ENCODE data around the gene CLPSL1.

CLPSL1 gene

DNA sequence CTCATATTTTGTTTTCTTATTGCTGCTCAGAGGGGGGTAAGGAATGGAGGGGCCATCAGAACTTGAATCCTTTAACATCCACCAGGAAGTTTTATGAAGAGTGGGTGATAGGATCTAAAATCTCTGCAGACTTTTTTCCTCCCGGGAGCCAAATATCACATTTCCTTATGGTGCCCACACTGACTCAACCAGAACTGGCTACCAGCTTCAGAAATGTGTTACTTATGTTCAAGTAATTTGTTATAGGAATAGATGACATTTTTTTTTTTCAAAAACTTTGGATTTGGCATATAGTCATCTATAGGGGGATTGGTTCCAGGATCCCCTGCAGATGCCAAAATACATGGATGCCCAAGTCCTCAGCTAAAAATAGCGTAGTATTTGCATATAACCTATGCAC lies 42.8 kb downstream of the CLPSL1 start:
- no peak for DNase-seq (ENCODE audit: low spot score)
- in situ Hi-C loops (cut with MboI; ENCODE audit: low pct_unique_long_range_greater_than_20kb, low sequenced_read_pairs, unreplicated experiment): no loop called here
- TF ChIP-seq, protein P1, sequence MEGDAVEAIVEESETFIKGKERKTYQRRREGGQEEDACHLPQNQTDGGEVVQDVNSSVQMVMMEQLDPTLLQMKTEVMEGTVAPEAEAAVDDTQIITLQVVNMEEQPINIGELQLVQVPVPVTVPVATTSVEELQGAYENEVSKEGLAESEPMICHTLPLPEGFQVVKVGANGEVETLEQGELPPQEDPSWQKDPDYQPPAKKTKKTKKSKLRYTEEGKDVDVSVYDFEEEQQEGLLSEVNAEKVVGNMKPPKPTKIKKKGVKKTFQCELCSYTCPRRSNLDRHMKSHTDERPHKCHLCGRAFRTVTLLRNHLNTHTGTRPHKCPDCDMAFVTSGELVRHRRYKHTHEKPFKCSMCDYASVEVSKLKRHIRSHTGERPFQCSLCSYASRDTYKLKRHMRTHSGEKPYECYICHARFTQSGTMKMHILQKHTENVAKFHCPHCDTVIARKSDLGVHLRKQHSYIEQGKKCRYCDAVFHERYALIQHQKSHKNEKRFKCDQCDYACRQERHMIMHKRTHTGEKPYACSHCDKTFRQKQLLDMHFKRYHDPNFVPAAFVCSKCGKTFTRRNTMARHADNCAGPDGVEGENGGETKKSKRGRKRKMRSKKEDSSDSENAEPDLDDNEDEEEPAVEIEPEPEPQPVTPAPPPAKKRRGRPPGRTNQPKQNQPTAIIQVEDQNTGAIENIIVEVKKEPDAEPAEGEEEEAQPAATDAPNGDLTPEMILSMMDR (IDR thresholded peaks at IDR 0.05; ENCODE audit: extremely low read depth, insufficient read depth, missing control alignments): no peak

DNA sequence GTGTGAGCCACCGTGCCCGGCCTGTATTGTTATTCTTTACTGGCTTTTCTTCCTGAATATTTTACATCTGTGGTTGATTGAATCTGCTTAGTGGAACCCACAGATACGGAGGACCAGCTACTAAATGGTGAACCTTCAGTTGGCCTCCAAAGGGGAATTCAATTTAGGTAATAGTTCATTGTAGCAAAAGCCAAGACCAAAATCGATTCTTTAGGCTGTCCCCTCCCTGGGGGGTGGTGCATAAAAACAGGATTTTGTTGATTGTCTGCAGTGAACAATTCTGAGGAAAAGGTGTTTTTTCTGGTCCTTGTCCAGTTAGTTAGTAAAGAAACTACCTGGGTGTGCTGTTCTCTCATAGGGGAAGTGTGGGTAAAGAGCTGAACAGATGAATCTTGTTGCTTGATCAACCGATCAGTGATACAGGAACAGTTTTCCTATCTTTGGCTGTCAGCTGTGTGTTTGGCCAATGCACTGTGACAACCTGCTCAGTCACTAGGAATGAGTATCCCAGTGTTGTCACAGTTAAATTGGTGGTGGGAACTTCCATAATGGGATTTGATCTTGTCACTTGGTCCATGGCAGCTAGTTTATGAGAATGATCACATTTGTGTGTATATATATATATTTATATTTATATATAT lies 43.9 kb downstream of the CLPSL1 start:
- TF ChIP-seq, protein P1 (IDR thresholded peaks at IDR 0.05; ENCODE audit: extremely low read depth, insufficient read depth, missing control alignments): no peak
- DNase-seq (ENCODE audit: low spot score): no peak
- in situ Hi-C loops (cut with MboI; ENCODE audit: low pct_unique_long_range_greater_than_20kb, low sequenced_read_pairs, unreplicated experiment): no loop called here

DNA sequence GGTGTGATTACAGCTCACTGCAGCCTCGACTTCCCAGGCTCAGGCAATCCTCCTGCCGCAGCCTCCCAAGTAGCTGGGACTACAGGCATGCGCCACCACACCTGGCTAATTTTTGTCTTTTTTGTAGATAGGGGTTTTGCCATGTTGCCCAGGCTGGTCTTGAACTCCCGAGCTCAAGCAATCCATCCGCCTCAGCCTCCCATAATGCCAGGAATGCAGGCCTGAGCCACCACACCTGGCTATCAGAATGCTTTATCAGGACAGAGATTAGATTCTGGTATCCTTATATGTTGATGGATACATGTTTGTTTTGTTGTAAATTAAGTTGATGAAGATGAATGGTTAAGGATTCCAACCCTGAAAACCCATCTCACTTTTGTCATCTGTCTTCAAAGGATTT lies 48.5 kb downstream of the CLPSL1 start:
- in situ Hi-C loops (cut with MboI; ENCODE audit: low pct_unique_long_range_greater_than_20kb, low sequenced_read_pairs, unreplicated experiment): no loop called here
- TF ChIP-seq, protein P1 (IDR thresholded peaks at IDR 0.05; ENCODE audit: extremely low read depth, insufficient read depth, missing control alignments): no peak
- no peak for DNase-seq (ENCODE audit: low spot score)

DNA sequence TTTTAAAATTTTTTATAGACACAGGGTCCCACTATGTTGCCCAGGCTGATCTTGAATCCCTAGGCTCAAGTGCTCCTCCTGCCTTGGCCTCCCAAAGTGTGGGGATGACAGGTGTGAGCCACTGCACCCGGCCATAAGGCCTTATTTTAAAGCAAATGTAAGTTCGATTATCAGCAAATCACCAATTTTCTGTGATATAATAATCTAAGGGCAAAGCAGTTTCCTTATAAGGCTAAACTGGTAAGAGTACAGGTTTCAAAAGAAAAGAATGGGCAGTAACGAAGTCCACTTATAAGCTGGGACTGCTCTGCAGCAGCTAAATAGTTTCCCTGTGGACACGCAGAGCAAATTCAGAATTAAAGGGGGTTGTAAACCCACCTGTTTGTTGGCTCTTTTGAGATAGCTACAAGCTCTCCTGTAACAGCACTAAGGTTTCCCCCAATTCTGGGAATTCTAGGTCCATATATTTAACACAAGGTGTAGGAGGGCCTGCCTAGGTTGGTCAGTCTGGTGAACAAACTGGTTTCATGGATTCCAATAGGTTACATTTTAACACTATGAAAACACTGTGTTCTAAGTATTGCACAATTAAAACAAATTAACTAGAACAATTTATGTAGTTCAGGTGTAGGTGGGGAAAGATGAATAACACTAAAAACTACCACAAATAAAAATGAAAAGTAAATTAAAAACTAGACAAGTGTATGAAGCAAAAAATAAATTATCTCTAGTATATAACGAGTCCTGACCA lies 50.6 kb downstream of the CLPSL1 start:
- no peak for DNase-seq (ENCODE audit: low spot score)
- in situ Hi-C loops (cut with MboI; ENCODE audit: low pct_unique_long_range_greater_than_20kb, low sequenced_read_pairs, unreplicated experiment): no loop called here

DNA sequence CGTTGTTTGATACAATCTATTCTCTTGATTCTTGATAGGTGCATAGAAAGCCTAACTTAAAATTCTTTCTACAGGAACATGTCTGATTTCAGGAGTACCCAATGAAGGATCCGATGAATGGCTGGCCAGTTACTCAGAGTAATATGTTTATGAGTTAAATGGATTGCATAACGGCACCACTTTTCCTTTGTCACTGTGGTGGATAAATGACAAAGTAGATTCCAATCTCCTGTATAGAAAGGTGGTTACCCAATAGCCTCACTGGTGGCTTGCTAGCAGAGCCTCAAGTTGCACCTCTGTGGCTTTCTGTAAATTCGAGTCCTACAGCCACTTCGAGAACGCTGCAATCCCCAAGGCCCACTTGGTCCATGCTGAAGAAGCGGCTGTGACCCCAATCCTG lies 52.7 kb downstream of the CLPSL1 start:
- in situ Hi-C loops (cut with MboI; ENCODE audit: low pct_unique_long_range_greater_than_20kb, low sequenced_read_pairs, unreplicated experiment): no loop called here
- no peak for DNase-seq (ENCODE audit: low spot score)
- TF ChIP-seq, protein P1 (IDR thresholded peaks at IDR 0.05; ENCODE audit: extremely low read depth, insufficient read depth, missing control alignments): no peak

More for the DNA sequence above, 50.6 kb downstream of the CLPSL1 start:
- TF ChIP-seq, protein P1 (IDR thresholded peaks at IDR 0.05; ENCODE audit: extremely low read depth, insufficient read depth, missing control alignments): no peak

Data from GM13977 (cell line).